ENCODE data around the gene OPA3. TPM values are rescaled to one million over a fixed set of nuclear protein-coding genes. Genes with fewer than 3 reads are reported as not detected.

Gene OPA3
- total RNA-seq, 2 donors from 2014 or later = 19.1 to 27.1 TPM

DNA sequence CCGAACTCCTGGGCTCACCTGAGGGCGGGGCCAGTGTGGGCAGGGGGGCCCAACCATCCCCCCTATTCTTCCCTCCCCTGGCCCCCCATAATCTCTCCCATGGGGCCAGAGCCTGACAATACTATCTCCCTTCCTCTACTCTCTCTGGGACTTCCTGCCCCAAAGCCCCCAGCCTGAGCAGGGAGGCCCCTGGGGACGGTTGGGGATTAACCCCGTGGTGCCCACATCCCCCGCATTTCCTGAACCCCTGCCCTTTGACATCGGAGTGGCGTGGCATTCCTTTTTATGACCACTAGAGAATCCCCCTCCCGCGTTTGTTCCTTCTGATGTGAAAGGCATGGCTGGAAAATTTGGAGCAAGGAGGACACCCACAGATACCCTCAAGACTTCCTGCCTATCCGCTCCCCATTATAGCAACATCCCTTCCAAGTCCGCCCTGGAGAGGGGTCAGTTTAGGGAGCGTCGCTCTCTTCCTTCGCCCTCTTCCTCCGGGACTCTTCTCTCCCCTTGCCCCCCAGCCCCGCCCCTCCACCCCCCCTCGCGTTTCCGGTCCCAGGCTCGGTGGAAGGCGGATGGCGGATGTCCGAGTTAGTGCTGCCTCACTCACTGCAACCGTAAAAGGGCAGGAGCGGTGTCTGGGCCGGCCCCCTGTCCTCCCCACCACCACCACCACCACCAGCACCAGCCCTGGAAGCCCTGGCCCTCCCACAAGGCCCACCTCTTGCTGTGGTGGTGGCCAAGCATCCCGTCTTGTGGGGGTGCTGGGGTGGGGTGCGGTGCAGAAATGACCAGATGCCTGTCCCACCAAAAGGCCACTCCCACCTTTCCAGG lies 75.5 kb downstream of the OPA3 start:
- intact Hi-C loops (cut with DNase I) = no loop called here

DNA sequence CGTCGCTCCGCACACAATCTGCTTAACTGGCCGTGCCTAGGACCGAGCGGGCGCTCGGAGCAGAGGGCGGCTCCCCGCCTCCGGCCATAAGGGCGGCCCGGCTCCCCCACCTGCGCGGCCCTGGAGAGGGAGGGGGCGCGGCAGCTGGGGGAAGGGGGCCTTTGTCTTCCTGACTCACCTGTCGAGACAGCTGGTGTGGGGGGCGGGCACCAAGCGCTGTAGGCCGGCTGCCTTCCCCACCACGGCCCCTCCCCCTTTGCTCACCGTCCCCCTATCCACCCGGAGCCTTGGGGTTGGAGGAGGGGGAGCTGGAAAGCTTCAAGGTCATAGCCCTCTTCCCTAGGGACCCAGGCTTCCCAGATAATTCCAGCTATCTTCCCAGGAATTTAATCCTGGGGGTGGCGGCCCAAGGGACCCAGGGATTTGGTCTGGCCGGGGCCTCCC lies 76.2 kb downstream of the OPA3 start:
- intact Hi-C loops (cut with DNase I) = no loop called here
- ATAC-seq (peak; percentile 8 to 18), DNase-seq (peak; percentile 64)

More for the DNA sequence above, 75.5 kb downstream of the OPA3 start:
- DNase-seq (peak; percentile 86), ATAC-seq (peak; percentile 54 to 56)

- no peak for DNase-seq
- intact Hi-C loops (cut with DNase I) = no loop called here
These were observed 76.7 kb downstream of the OPA3 start for GRCh38 chr19:45507872-45508416.

DNA sequence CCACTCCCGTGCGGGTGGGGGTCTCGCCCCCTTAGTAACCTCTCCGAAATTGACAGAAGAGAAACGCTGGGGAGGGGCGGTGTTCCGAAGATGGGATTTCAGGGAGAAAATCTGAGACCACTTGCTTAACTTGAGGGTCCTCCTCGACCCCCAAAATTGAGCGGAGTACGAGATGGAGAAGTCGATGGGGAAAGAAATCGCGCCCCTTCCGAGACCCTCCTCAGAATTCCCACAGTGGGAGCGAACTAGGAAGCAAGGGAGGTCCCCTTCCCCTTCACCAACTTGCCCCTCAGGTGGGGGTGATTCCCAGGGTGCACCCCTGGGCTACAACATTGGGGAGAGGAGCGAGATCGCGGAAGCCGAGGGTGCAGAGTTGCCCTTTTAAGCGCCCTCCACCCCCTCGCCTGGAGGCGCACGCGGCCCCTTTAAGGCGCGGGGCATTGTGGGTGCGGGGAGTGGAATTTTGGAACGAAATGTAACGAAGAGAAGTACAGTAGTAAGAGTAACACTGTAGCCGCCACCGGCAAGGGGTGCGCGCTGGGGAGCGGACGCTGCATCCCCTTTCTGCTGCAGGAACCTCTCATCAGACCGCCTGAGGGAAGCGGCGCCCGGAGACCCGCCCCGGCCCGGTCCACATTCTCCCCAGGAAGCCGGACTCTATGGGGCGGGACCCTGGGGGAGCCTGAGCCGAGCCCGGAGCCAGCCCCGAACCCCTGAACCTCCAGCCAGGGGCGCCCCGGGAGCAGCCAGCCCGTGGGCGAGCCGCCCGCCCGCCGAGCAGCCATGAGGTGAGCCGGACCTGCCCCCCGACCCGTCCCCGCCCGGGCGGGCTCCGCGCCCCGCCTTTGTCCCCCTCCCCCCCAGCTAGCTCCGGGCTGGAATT lies 77.4 kb downstream of the OPA3 start, which contains the start of gene VASP:
Gene VASP (plus strand): TSS at position 491 of the 883 bp plus-strand sequence. CDS start 293 bp downstream, at position 784.
- peak; percentile 83 to 85 for ATAC-seq
- intact Hi-C loops (cut with DNase I) = no loop called here

More at GRCh38 chr19:45507872-45508416, 76.7 kb downstream of the OPA3 start:
- ATAC-seq = peak in 1 of 2 donors; percentile 7

DNA sequence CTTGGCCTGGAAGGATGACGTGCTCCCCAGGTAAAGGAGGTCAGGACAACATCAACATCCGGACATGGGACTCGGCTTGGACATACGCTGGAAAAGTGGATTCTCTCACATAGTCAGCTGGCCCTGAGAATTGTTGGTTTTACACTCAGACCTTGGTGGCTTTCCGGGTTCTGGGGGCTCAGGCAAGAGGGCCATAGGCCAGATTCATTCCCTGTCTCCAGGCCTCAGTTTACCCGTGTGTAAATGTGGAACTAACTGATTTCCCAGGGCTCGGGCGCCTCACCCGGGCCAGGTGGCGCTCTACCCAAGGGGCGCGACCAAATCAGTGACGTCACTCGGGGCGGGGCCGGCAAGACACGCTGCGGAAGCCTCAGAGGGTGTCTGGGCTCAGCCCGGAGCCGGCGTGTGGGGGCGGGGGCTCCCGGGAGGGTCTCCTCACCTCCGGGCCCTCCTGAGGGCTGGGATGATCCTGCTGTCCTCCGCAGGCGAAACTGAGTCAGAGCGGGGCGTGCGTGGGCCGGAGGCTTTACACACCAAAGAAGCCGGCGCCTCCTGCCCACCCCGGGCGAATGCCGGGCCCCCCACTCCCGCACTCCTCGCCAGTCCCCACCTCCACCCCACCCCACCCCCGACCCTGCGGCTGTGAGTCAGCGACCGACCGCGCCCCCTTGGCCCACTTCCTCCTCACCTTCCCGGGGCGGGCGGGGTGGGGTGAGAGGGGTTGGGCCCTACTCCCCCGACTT lies 78.2 kb downstream of the OPA3 start:
- DNase-seq = peak; percentile 96
- peak; percentile 82 to 86 for ATAC-seq
- intact Hi-C loops (cut with DNase I) = no loop called here

More for the DNA sequence above, 77.4 kb downstream of the OPA3 start, which contains the start of gene VASP:
- peak; percentile 87 for DNase-seq

DNA sequence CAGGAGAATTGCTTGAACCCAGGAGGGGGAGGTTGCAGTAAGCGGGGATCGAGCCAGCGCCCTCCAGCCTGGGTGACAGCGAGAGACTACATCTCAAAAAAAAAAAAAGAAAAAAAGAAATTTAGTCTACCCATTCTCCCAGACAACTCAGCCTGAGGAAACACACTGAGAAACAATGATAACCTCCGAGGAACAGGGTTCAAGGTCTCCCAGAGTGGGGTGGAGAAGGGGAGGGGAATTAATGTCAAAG lies 78.7 kb downstream of the OPA3 start:
- ATAC-seq = no peak
- intact Hi-C loops (cut with DNase I) = no loop called here
- no peak for DNase-seq

DNA sequence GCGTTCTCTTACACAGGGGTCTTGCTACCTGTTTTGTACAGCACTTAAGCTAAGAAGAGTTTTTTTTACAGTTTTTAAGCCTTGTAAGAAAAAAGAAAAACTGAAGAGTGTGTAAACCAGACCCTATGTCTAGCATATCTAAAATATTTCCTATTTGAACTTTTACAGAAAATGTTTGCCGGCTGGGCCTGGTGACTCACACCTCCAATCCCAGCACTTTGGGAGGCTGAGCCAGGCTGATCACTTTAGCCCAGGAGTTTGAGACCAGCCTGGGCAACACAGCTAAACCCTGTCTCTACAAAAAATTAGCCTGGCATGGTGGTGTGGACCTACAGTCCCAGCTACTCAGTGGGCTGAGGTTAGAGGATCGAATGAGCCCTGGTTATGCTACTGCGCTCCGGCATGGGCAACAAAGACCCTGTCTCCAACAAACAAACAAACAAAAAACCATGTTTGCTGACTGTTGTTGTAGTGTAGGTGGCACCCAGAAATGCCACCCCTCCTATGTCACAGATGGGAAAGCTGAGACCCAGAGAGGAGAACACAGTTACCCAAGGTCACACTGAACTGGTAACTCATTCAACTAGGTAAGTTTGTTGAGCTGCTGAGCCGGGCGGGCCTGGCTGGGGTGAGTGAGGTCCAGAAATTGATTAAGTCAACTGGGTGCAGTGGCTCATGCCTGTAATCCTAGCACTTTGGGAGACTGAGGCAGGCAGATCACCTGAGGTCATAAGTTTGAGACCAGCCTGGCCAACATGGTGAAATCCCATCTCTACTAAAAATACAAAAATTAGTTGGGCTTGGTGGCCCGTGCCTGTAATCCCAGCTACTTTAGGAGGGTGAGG lies 79.2 kb downstream of the OPA3 start:
- intact Hi-C loops (cut with DNase I) = no loop called here
- ATAC-seq = no peak
- DNase-seq = no peak

DNA sequence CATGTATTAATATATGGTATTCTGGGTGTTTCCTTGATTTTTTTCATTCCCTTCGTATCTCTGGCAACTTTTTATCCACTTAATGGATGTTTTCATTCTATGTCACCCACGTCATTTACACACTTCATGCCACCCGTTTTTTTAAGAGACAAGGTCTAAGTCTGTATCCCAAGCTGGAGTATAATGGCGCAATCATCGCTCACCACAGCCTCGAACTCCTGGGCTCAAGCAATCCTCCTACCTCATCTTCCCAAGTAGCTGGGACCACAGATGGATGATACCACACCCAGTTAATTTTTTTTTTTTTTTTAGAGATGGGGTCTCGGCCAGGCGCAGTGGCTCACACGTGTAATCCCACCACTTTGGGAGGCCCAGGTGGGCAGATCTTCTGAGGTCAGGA lies 80.7 kb downstream of the OPA3 start:
- ATAC-seq = no peak
- intact Hi-C loops (cut with DNase I) = no loop called here
- no peak for DNase-seq

- ATAC-seq (no peak), DNase-seq (no peak)
- intact Hi-C loops (cut with DNase I) = no loop called here
These were observed 82.5 kb downstream of the OPA3 start for GRCh38 chr19:45502111-45502510.

DNA sequence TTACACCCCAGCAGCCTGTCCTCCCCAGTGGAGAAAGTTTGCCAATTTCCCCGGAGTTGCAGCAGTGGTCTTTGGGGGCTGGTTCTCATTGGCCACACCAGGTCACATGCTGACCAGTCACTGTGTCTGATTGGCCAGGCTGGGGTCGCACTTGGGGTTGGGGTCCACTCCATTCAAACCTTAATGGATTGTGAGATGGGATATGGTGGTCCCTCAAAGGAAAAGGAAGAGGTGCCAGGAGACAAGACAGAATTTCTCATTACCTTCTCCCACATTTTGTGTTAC lies 82.9 kb downstream of the OPA3 start:
- DNase-seq (no peak), ATAC-seq (no peak)
- intact Hi-C loops (cut with DNase I) = no loop called here

DNA sequence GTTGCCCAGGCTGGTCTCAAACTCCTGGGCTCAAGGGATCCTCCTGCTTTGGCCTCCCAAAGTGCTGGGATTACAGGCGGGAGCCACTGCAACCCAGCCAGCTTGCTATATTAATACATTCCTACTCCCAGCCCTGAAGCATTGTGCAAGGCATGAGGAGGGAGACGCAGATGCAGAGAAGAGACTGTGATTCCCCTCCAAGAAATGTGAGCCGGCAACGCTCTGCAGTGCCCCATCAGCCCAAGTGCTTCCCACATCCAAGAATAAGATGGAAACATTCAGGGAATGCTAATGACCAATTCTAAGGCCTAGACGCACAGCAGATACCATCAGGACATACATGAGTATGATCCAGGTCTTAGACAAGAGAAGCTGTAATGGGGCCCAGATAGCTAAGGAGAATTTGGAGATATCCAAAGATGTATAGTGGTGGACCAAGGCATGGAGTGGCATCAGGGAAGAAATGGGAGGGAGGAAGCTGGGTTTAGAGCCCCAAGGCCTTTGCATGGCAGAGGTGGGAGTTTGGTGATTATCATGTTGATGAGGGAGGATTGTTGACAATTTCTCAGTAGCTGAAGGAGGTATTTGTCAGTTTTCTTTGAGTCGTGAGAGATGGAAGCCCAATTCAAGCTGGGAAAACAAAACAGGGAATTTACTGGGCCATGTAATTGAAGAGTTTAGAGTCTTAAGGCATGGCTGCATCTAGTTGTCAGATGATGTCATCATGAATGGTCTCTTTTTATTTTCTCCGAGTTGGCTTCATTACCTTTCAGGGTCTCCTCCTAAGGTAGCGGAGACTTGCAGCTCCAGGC lies 83.5 kb downstream of the OPA3 start:
- intact Hi-C loops (cut with DNase I) = no loop called here
- DNase-seq (no peak), ATAC-seq (no peak)

- ATAC-seq (peak in 1 of 2 donors; percentile 11), DNase-seq (peak; percentile 57)
These were observed 85.1 kb downstream of the OPA3 start for GRCh38 chr19:45499196-45500180.

DNA sequence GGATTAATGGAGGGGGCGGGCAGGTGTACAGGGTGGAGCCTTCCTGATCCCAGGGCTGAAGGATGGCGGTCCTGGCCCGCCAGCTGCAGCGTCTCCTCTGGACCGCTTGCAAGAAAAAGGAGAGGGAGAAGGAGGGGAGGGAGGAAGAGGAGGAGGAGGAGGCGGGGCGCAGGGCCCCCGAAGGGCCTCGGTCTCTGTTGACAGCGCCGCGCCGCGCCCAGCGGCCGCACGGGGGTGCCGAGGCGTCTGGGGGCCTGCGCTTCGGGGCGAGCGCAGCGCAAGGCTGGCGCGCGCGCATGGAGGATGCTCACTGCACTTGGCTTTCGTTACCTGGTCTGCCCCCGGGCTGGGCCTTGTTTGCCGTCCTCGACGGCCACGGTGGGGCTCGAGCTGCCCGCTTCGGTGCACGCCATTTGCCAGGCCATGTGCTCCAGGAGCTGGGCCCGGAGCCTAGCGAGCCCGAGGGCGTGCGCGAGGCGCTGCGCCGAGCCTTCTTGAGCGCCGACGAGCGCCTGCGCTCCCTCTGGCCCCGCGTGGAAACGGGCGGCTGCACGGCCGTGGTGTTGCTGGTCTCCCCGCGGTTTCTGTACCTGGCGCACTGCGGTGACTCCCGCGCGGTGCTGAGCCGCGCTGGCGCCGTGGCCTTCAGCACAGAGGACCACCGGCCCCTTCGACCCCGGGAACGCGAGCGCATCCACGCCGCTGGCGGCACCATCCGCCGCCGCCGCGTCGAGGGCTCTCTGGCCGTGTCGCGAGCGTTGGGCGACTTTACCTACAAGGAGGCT lies 86.0 kb downstream of the OPA3 start, which contains the start of gene PPM1N:
Gene PPM1N (plus strand): TSS at position 33 of the 785 bp plus-strand sequence. CDS start 30 bp downstream, at position 63.
- peak in 1 of 2 donors; percentile 5 for ATAC-seq
- intact Hi-C loops (cut with DNase I) = no loop called here
- no peak for DNase-seq

More at GRCh38 chr19:45499196-45500180, 85.1 kb downstream of the OPA3 start:
- intact Hi-C loops (cut with DNase I) = no loop called here

DNA sequence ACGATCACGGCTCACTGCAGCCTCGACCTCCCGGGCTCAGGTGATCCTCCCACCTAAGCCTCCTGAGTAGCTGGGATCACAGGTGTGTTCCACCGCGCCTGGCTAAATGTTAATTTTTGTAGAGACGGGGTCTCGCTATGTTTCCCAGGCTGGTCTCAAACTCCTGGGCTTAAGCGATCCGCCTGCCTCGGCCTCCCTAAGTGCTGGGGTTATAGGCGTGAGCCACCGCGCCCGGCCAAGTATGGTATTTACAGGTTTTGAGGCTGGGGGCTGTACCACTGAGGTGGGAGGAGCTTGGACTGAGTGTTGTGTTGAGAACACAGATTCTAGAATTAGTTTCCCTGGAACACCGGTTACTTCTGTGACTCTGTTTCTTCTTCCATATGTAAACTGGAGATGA lies 86.8 kb downstream of the OPA3 start:
- DNase-seq (no peak), ATAC-seq (no peak)
- intact Hi-C loops (cut with DNase I) = no loop called here

DNA sequence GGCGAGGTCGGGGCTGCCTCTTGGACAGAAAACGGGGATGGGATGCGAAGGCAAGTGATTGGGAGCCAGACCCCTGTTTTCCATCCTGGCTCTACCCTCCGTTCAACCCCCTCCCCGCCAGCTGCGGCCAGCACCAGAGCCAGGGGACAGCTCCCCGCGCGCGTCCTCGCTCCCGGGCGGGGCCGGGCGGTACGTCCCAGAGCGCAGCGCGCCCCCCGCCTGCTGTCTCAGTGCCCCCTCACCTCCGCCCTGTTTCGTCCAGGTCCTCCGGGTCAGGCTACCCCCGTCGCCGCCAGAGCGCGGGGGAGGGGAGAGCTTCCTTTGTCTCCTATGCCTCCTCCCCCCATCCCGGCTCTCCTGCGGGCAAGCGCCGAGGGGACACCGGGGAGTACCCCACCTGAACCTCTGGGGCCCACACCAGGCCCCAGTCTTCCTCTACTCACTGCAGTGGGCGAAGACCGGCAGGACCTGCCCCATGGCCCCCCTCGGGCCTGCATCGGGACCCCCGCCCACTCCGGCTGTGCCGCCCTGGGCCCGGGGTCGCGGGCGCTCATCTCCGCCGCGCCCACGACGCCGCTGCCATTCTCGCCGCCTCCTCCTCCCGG lies 88.2 kb downstream of the OPA3 start:
- intact Hi-C loops (cut with DNase I) = no loop called here
- peak; percentile 29 to 36 for ATAC-seq
- peak; percentile 56 for DNase-seq
